ENCODE data around the gene RDH12.
"Not testable (repeated sequence)": the region's sequence is repeated elsewhere in the genome, so short reads cannot be mapped to it uniquely, and the experiment has no call there.

Gene RDH12

GRCh38 chr14:67705211-67705610 is 3.5 kb downstream of the RDH12 start:
- H3K4me3 ChIP-seq (ENCODE audit: low read depth, low read length, poor library complexity, severe bottlenecking), result no peak overlapping the region
- no peak overlapping the region for H2AFZ ChIP-seq (ENCODE audit: low read length)
- H3K4me2 ChIP-seq (ENCODE audit: low read length), result no peak overlapping the region
- no peak overlapping the region for H3K9ac ChIP-seq (ENCODE audit: low read length)
- H3K79me2 ChIP-seq (ENCODE audit: insufficient read depth, low read length), result no peaks in the 10 kb centered on the region
- H3K4me1 ChIP-seq (ENCODE audit: insufficient read depth, low read length, severe bottlenecking), result no peaks in the 10 kb centered on the region
- H3K36me3 ChIP-seq (ENCODE audit: insufficient read depth, low read length), result no peaks in the 10 kb centered on the region
- no peaks in the 10 kb centered on the region for H3K9me2 ChIP-seq (ENCODE audit: low read depth, low read length)
- H3K9me3 ChIP-seq (ENCODE audit: low read length), result peaks cover 16% of the 10 kb centered on the region
- H3F3A ChIP-seq (ENCODE audit: insufficient read depth, low read length), result no peaks in the 10 kb centered on the region
- H3K27me3 ChIP-seq (ENCODE audit: insufficient read depth, low read length), result no peaks in the 10 kb centered on the region
- H3K27ac ChIP-seq (ENCODE audit: low read depth, low read length, poor library complexity, severe bottlenecking), result no peak overlapping the region
- no peaks in the 10 kb centered on the region for H4K20me1 ChIP-seq (ENCODE audit: insufficient read depth, low read length)
- TF ChIP-seq EZH2 (IDR thresholded peaks at IDR 0.05; ENCODE audit: borderline replicate concordance, low read length) (no peak), CTCF (IDR thresholded peaks at IDR 0.05; ENCODE audit: low read length) (no peak)

- not testable (repeated sequence) for H3K27me3 ChIP-seq (ENCODE audit: insufficient read depth, low read length); H3K36me3 ChIP-seq (ENCODE audit: insufficient read depth, low read length); H3K9ac ChIP-seq (ENCODE audit: low read length); H3K4me1 ChIP-seq (ENCODE audit: insufficient read depth, low read length, severe bottlenecking); H3K9me2 ChIP-seq (ENCODE audit: low read depth, low read length); H3K79me2 ChIP-seq (ENCODE audit: insufficient read depth, low read length); H4K20me1 ChIP-seq (ENCODE audit: insufficient read depth, low read length); H3K27ac ChIP-seq (ENCODE audit: low read depth, low read length, poor library complexity, severe bottlenecking); H3F3A ChIP-seq (ENCODE audit: insufficient read depth, low read length); H2AFZ ChIP-seq (ENCODE audit: low read length); H3K4me3 ChIP-seq (ENCODE audit: low read depth, low read length, poor library complexity, severe bottlenecking); H3K4me2 ChIP-seq (ENCODE audit: low read length)
- H3K9me3 ChIP-seq (ENCODE audit: low read length), result peaks cover 19% of the 10 kb centered on the region
Measured at GRCh38 chr14:67709346-67709745, 7.7 kb downstream of the RDH12 start.

GRCh38 chr14:67709796-67710195 is 8.1 kb downstream of the RDH12 start:
- H4K20me1 ChIP-seq (ENCODE audit: insufficient read depth, low read length); H3K4me3 ChIP-seq (ENCODE audit: low read depth, low read length, poor library complexity, severe bottlenecking); H3K79me2 ChIP-seq (ENCODE audit: insufficient read depth, low read length); H3K9me2 ChIP-seq (ENCODE audit: low read depth, low read length); H3K4me1 ChIP-seq (ENCODE audit: insufficient read depth, low read length, severe bottlenecking); H3K27ac ChIP-seq (ENCODE audit: low read depth, low read length, poor library complexity, severe bottlenecking); H3K36me3 ChIP-seq (ENCODE audit: insufficient read depth, low read length); H3F3A ChIP-seq (ENCODE audit: insufficient read depth, low read length); H3K27me3 ChIP-seq (ENCODE audit: insufficient read depth, low read length); H3K9ac ChIP-seq (ENCODE audit: low read length); H3K4me2 ChIP-seq (ENCODE audit: low read length); H2AFZ ChIP-seq (ENCODE audit: low read length): not testable (repeated sequence)
- H3K9me3 ChIP-seq (ENCODE audit: low read length), result peaks cover 19% of the 10 kb centered on the region

GRCh38 chr14:67710209-67710608 is 8.5 kb downstream of the RDH12 start:
- no peak for TF ChIP-seq EZH2 (IDR thresholded peaks at IDR 0.05; ENCODE audit: borderline replicate concordance, low read length)
- TF ChIP-seq CTCF (IDR thresholded peaks at IDR 0.05; ENCODE audit: low read length), result no peak
- no peak overlapping the region for H2AFZ ChIP-seq (ENCODE audit: low read length)
- H3K4me3 ChIP-seq (ENCODE audit: low read depth, low read length, poor library complexity, severe bottlenecking), result no peak overlapping the region
- no peak overlapping the region for H3K4me2 ChIP-seq (ENCODE audit: low read length)
- no peak overlapping the region for H3K9ac ChIP-seq (ENCODE audit: low read length)
- no peaks in the 10 kb centered on the region for H3K27me3 ChIP-seq (ENCODE audit: insufficient read depth, low read length)
- no peaks in the 10 kb centered on the region for H3F3A ChIP-seq (ENCODE audit: insufficient read depth, low read length)
- H3K4me1 ChIP-seq (ENCODE audit: insufficient read depth, low read length, severe bottlenecking), result no peaks in the 10 kb centered on the region
- no peaks in the 10 kb centered on the region for H3K79me2 ChIP-seq (ENCODE audit: insufficient read depth, low read length)
- H4K20me1 ChIP-seq (ENCODE audit: insufficient read depth, low read length), result no peaks in the 10 kb centered on the region
- peaks cover 19% of the 10 kb centered on the region for H3K9me3 ChIP-seq (ENCODE audit: low read length)
- H3K27ac ChIP-seq (ENCODE audit: low read depth, low read length, poor library complexity, severe bottlenecking), result no peak overlapping the region
- H3K36me3 ChIP-seq (ENCODE audit: insufficient read depth, low read length), result no peaks in the 10 kb centered on the region
- no peaks in the 10 kb centered on the region for H3K9me2 ChIP-seq (ENCODE audit: low read depth, low read length)

All from OCI-LY1 (cell line).